B cell (primary cell): ENCODE data around the gene RNLS.

ENCODE experiments used
- EZH2 ChIP-seq: IDR thresholded peaks from 2 replicates; pipeline ENCODE4 v1.6.1; 2012; ENCODE audit warnings: borderline replicate concordance, low read depth, mild to moderate bottlenecking, moderate library complexity, low read length; ENCODE audit not compliant: insufficient read depth, poor library complexity, severe bottlenecking
- TF ChIP-seq, protein P1 (sequence below): fragments of 200-600 bp; IDR thresholded peaks from one replicate; pipeline ENCODE4 v1.8.0; 2022; ENCODE audit warnings: antibody characterized with exemption, mild to moderate bottlenecking

DNA sequence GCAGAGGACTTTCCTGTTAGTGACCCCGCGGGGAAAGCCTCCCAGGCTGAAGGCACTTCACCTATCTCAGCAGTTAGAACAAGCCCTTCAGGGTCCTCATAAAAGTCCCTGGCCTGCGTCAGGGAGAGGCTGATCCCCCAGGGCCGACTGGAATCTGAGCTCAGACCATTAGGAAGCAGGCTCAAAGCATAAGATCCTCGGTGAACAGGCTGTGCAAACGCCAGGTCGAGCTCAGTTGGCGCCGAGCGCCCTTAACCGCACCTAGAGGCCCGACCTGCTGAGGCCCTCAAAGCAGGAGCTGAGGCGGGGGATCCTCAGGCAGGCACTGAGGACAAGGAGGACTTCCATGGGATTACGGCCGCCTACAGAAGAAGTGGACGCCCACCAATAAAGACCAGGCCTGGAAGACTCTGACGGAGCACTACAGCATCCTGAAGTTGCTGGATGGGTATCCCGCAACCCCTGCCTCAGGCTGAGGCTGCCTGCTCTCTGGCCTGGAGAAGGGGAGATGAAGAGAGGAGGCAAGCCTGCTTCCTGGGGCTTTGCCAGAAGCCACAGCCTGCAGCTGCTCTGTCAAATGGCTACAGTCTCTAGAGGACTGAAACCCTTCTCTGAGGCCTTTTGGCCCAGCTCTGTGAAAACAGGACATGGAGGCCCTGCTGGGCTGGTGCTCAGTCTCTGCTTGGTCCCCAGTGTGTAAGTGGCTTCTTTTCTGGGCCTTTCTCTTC is 33.3 kb upstream of the RNLS start:
- TF ChIP-seq, protein P1, sequence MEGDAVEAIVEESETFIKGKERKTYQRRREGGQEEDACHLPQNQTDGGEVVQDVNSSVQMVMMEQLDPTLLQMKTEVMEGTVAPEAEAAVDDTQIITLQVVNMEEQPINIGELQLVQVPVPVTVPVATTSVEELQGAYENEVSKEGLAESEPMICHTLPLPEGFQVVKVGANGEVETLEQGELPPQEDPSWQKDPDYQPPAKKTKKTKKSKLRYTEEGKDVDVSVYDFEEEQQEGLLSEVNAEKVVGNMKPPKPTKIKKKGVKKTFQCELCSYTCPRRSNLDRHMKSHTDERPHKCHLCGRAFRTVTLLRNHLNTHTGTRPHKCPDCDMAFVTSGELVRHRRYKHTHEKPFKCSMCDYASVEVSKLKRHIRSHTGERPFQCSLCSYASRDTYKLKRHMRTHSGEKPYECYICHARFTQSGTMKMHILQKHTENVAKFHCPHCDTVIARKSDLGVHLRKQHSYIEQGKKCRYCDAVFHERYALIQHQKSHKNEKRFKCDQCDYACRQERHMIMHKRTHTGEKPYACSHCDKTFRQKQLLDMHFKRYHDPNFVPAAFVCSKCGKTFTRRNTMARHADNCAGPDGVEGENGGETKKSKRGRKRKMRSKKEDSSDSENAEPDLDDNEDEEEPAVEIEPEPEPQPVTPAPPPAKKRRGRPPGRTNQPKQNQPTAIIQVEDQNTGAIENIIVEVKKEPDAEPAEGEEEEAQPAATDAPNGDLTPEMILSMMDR, result no peak
- no peak for TF ChIP-seq EZH2
